HEK293 (cell line): Measurements from ENCODE around the gene PI16.

Experiments
- HOXC10 ChIP-seq: sonication (generic); formaldehyde crosslinking; IDR thresholded peaks from 2 replicates; pipeline ENCODE4 v1.8.1; 2023; ENCODE audit warnings: mild to moderate bottlenecking, missing genetic modification reagents
- PRDM10 ChIP-seq: fragments of 450-650 bp; formaldehyde crosslinking; IDR thresholded peaks from 2 replicates; pipeline ENCODE4 v1.5.1; 2016; ENCODE audit warnings: missing biosample characterization, missing genetic modification characterization
- REST ChIP-seq: fragments of 450-650 bp; formaldehyde crosslinking; IDR thresholded peaks from 2 replicates; pipeline ENCODE4 v1.5.1; 2016; ENCODE audit warnings: missing biosample characterization, missing genetic modification characterization
- ZBTB1 ChIP-seq: fragments of 450-650 bp; formaldehyde crosslinking; IDR thresholded peaks from 2 replicates; pipeline ENCODE4 v1.5.1; 2016; ENCODE audit warnings: missing biosample characterization, missing genetic modification characterization
- ZNF157 ChIP-seq: fragments of 450-650 bp; formaldehyde crosslinking; IDR thresholded peaks from 2 replicates; pipeline ENCODE4 v1.5.1; 2016; ENCODE audit warnings: missing biosample characterization, missing genetic modification characterization
- ZNF2 ChIP-seq: fragments of 450-650 bp; formaldehyde crosslinking; IDR thresholded peaks from 2 replicates; pipeline ENCODE4 v1.5.1; 2016; ENCODE audit warnings: missing biosample characterization, missing genetic modification characterization
- ZNF274 ChIP-seq, 2 experiments: fragments of 200-500 bp in 1 of 2; fragments of 450-650 bp in 1 of 2; sonication (Bioruptor generic) in 1 of 2; formaldehyde crosslinking in 1 of 2; IDR thresholded peaks; 2 replicates each; pipeline versions ENCODE4 v1.5.1 to v1.6.1; 2014 to 2016; ENCODE audit warnings: borderline replicate concordance in 1 of 2, inconsistent platforms in 1 of 2, low read length in 1 of 2, missing biosample characterization in 1 of 2, missing genetic modification characterization in 1 of 2
- ZNF571 ChIP-seq: fragments of 450-650 bp; formaldehyde crosslinking; IDR thresholded peaks from 2 replicates; pipeline ENCODE4 v1.5.0; 2017; ENCODE audit warnings: missing biosample characterization, missing genetic modification characterization
- ZNF596 ChIP-seq: fragments of 450-650 bp; IDR thresholded peaks from 2 replicates; pipeline ENCODE4 v1.5.0; 2018; ENCODE audit warnings: missing biosample characterization, mild to moderate bottlenecking, missing genetic modification characterization, moderate library complexity
- ZNF639 ChIP-seq: fragments of 450-650 bp; formaldehyde crosslinking; IDR thresholded peaks from 2 replicates; pipeline ENCODE4 v1.5.1; 2016; ENCODE audit warnings: missing biosample characterization, missing genetic modification characterization
- ZNF654 ChIP-seq: fragments of 450-650 bp; formaldehyde crosslinking; IDR thresholded peaks from 2 replicates; pipeline ENCODE4 v1.5.1; 2016; ENCODE audit warnings: low read depth, missing biosample characterization, missing genetic modification characterization
- ZNF791 ChIP-seq: fragments of 450-650 bp; formaldehyde crosslinking; IDR thresholded peaks from 2 replicates; pipeline ENCODE4 v1.5.1; 2016; ENCODE audit warnings: missing biosample characterization, missing genetic modification characterization
- TF ChIP-seq, protein P1 (sequence below): fragments of 450-650 bp; formaldehyde crosslinking; IDR thresholded peaks from 2 replicates; pipeline ENCODE4 v1.5.1; 2016; ENCODE audit warnings: missing biosample characterization, missing genetic modification characterization
- TF ChIP-seq, protein P2 (sequence below): fragments of 450-650 bp; formaldehyde crosslinking; IDR thresholded peaks from 2 replicates; pipeline ENCODE4 v1.5.1; 2016; ENCODE audit warnings: missing biosample characterization, missing genetic modification characterization

DNA sequence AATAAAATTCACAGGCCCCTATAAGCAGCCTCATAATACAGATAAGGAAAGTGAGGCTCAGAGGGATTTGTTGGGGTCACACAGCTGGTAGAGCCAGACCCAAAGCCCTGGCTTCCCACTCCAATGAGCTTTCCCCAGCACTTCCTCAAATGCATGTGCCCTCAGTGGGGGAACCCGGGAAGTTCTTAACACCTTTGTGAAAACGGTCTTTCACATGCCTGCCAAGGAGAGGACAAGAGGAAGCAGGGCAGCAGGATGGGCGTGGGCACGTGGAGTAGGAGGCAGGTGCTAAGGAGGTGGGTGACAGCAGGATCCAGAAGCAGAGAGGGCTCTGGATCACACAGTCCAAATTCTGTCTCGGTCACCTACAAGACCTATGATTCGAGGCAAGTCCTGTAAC, 598 bp downstream of the PI16 start:
- TF ChIP-seq, protein P1, sequence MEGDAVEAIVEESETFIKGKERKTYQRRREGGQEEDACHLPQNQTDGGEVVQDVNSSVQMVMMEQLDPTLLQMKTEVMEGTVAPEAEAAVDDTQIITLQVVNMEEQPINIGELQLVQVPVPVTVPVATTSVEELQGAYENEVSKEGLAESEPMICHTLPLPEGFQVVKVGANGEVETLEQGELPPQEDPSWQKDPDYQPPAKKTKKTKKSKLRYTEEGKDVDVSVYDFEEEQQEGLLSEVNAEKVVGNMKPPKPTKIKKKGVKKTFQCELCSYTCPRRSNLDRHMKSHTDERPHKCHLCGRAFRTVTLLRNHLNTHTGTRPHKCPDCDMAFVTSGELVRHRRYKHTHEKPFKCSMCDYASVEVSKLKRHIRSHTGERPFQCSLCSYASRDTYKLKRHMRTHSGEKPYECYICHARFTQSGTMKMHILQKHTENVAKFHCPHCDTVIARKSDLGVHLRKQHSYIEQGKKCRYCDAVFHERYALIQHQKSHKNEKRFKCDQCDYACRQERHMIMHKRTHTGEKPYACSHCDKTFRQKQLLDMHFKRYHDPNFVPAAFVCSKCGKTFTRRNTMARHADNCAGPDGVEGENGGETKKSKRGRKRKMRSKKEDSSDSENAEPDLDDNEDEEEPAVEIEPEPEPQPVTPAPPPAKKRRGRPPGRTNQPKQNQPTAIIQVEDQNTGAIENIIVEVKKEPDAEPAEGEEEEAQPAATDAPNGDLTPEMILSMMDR (tag by site-specific recombination), result no peak
- TF ChIP-seq REST (no peak), ZNF571 (no peak), ZNF157 (tag by site-specific recombination) (no peak), ZNF791 (tag by site-specific recombination) (no peak), ZNF654 (tag by site-specific recombination) (no peak), ZNF274 (IDR thresholded peaks at IDR 0.05; ENCODE audit: low read length) (no peak), ZNF274 (tag by site-specific recombination; IDR thresholded peaks at IDR 0.05; ENCODE audit: borderline replicate concordance) (no peak), HOXC10 (CRISPR knock-in tag) (no peak), ZNF639 (tag by site-specific recombination) (no peak), ZBTB1 (tag by site-specific recombination) (no peak), ZNF2 (tag by site-specific recombination) (no peak), ZNF596 (tag by site-specific recombination) (no peak), PRDM10 (tag by site-specific recombination) (no peak)
- TF ChIP-seq, protein P2, sequence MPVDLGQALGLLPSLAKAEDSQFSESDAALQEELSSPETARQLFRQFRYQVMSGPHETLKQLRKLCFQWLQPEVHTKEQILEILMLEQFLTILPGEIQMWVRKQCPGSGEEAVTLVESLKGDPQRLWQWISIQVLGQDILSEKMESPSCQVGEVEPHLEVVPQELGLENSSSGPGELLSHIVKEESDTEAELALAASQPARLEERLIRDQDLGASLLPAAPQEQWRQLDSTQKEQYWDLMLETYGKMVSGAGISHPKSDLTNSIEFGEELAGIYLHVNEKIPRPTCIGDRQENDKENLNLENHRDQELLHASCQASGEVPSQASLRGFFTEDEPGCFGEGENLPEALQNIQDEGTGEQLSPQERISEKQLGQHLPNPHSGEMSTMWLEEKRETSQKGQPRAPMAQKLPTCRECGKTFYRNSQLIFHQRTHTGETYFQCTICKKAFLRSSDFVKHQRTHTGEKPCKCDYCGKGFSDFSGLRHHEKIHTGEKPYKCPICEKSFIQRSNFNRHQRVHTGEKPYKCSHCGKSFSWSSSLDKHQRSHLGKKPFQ (tag by site-specific recombination), result no peak
